ENCODE data around the gene RAB37. TPM values are rescaled to one million over a fixed set of nuclear protein-coding genes. Genes with fewer than 3 reads are reported as not detected.

The RAB37 gene
- total and polyA plus RNA-seq, 2 donors (not counting 1 experiment from before 2014, with no cell fraction given), result 67.6 to 76.8 TPM

GRCh38 chr17:74778960-74779359, 41.9 kb downstream of the RAB37 start:
- Histone ChIP-seq H3K9ac (ENCODE audit: low read length) (no peak overlapping the region), H3K4me3 (ENCODE audit: control extremely low read depth in 1 of 5, extremely low read depth in 1 of 5, insufficient read depth in 1 of 5, low read depth in 2 of 5, low read length in 4 of 5) (no peak overlapping the region), H3K4me2 (replicated peaks; ENCODE audit: low read depth, low read length, poor library complexity, severe bottlenecking) (peak overlapping the region; percentile 56), H3K36me3 (replicated peaks in 1 of 2; ENCODE audit: control extremely low read depth in 1 of 2, control insufficient read depth in 1 of 2, extremely low read depth in 1 of 2, insufficient read depth in 2 of 2, low read length in 1 of 2) (peaks cover 0 to 9% of the 10 kb centered on the region in 2 experiments), H3K27me3 (replicated peaks in 1 of 4; ENCODE audit: control extremely low read depth in 1 of 4, control insufficient read depth in 3 of 4, insufficient read depth in 4 of 4, low read length in 3 of 4) (no peaks in the 10 kb centered on the region), H2AFZ (ENCODE audit: insufficient read depth, low read depth, low read length, poor library complexity, severe bottlenecking) (no peak overlapping the region), H3K9me3 (ENCODE audit: control extremely low read depth in 1 of 3, control insufficient read depth in 2 of 3, insufficient read depth in 1 of 3, low read length in 2 of 3) (no peaks in the 10 kb centered on the region), H3K27ac (ENCODE audit: low read length in 2 of 2) (no peak overlapping the region), H3K79me2 (ENCODE audit: control insufficient read depth, insufficient read depth, low read length) (peaks cover 33% of the 10 kb centered on the region), H3K4me1 (ENCODE audit: control insufficient read depth in 2 of 2, insufficient read depth in 2 of 2, low read length in 2 of 2) (peaks cover 42 to 54% of the 10 kb centered on the region in 2 donors), H4K20me1 (ENCODE audit: control insufficient read depth, insufficient read depth, low read length, poor library complexity, severe bottlenecking) (peaks cover 47% of the 10 kb centered on the region)
- intact Hi-C loops (cut with micrococcal nuclease), result loop anchor here (5.0 kb wide), 1 partner anchor 42 kb away; the partner anchor contains the start of gene RAB37
- Mint-ChIP-seq H3K9me3 (ENCODE audit: insufficient read depth) (no peaks in the 10 kb centered on the region), H3K4me3 (peak overlapping the region; percentile 49), H3K4me1 (peaks cover 65% of the 10 kb centered on the region), H3K27ac (peak overlapping the region; percentile 68), H3K27me3 (no peaks in the 10 kb centered on the region)
- WGBS (ENCODE audit: insufficient coverage), result 68% methylated on average over 4 of the region's 5 CpGs
- ChIA-PET POLR2A (interaction anchor here (0.6 to 1.2 kb wide), 2 partner anchors 26 to 122 kb away, joined by 3 read pairs; no protein-coding TSS in a partner anchor), CTCF (interaction anchor here (1.5 to 7.1 kb wide), 11 partner anchors 8 to 212 kb away, joined by 3 to 41 read pairs (median 13); partner anchors contain the start of genes CD300H and RAB37)
- TF ChIP-seq EZH2 (IDR thresholded peaks at IDR 0.05; ENCODE audit: borderline replicate concordance, insufficient read depth, low read depth, low read length, poor library complexity, severe bottlenecking) (no peak), CTCF (IDR thresholded peaks at IDR 0.05) (no peak)
- DNase-seq (no peak), ATAC-seq (ENCODE audit: low read depth) (no peak)

- Histone ChIP-seq H3K27ac (ENCODE audit: low read length in 2 of 2) (peak overlapping the region; percentile 55 to 67), H3K9ac (ENCODE audit: low read length) (no peak overlapping the region), H3K4me1 (ENCODE audit: control insufficient read depth in 2 of 2, insufficient read depth in 2 of 2, low read length in 2 of 2) (peaks cover 48 to 60% of the 10 kb centered on the region in 2 donors), H3K27me3 (replicated peaks in 1 of 4; ENCODE audit: control extremely low read depth in 1 of 4, control insufficient read depth in 3 of 4, insufficient read depth in 4 of 4, low read length in 3 of 4) (no peaks in the 10 kb centered on the region), H3K79me2 (ENCODE audit: control insufficient read depth, insufficient read depth, low read length) (peaks cover 33% of the 10 kb centered on the region), H3K36me3 (replicated peaks in 1 of 2; ENCODE audit: control extremely low read depth in 1 of 2, control insufficient read depth in 1 of 2, extremely low read depth in 1 of 2, insufficient read depth in 2 of 2, low read length in 1 of 2) (peaks cover 0 to 8% of the 10 kb centered on the region in 2 experiments), H3K9me3 (ENCODE audit: control extremely low read depth in 1 of 3, control insufficient read depth in 2 of 3, insufficient read depth in 1 of 3, low read length in 2 of 3) (no peaks in the 10 kb centered on the region), H3K4me2 (replicated peaks; ENCODE audit: low read depth, low read length, poor library complexity, severe bottlenecking) (peak overlapping the region; percentile 56), H4K20me1 (ENCODE audit: control insufficient read depth, insufficient read depth, low read length, poor library complexity, severe bottlenecking) (peaks cover 50% of the 10 kb centered on the region), H2AFZ (ENCODE audit: insufficient read depth, low read depth, low read length, poor library complexity, severe bottlenecking) (no peak overlapping the region), H3K4me3 (ENCODE audit: control extremely low read depth in 1 of 5, extremely low read depth in 1 of 5, insufficient read depth in 1 of 5, low read depth in 2 of 5, low read length in 4 of 5) (no peak overlapping the region)
- intact Hi-C loops (cut with micrococcal nuclease), result loop anchor here (5.0 kb wide), 1 partner anchor 42 kb away; the partner anchor contains the start of gene RAB37
- peak overlapping the region; percentile 93 for H3K27ac Mint-ChIP-seq
- no peaks in the 10 kb centered on the region for H3K9me3 Mint-ChIP-seq (ENCODE audit: insufficient read depth)
- 54% methylated on average over 7 of the region's 8 CpGs for WGBS (ENCODE audit: insufficient coverage)
- CTCF ChIA-PET, result interaction anchor here (0.6 to 7.1 kb wide), 15 partner anchors 9 to 213 kb away, joined by 3 to 41 read pairs (median 8); partner anchors contain the start of genes CD300H and RAB37
- DNase-seq (no peak), ATAC-seq (ENCODE audit: low read depth) (no peak)
- POLR2A ChIA-PET, result interaction anchor here (0.5 to 1.3 kb wide), 4 partner anchors 27 to 122 kb away, joined by 3 to 6 read pairs (median 3); no protein-coding TSS in a partner anchor
- peaks cover 68% of the 10 kb centered on the region for H3K4me1 Mint-ChIP-seq
- no peaks in the 10 kb centered on the region for H3K27me3 Mint-ChIP-seq
- TF ChIP-seq EZH2 (IDR thresholded peaks at IDR 0.05; ENCODE audit: borderline replicate concordance, insufficient read depth, low read depth, low read length, poor library complexity, severe bottlenecking), result no peak
- TF ChIP-seq CTCF (IDR thresholded peaks at IDR 0.05), result no peak
- peak overlapping the region; percentile 73 for H3K4me3 Mint-ChIP-seq
These were observed 42.4 kb downstream of the RAB37 start for GRCh38 chr17:74779501-74779900.
